Glomerular visceral epithelial cell (primary cell): Measurements from ENCODE around the gene PAN3.
A peak's percentile ranks its signal among the peaks of the same experiment; 100 is the strongest.

Source experiments
- DNase-seq: peaks from one replicate; pipeline ENCODE4 v3.0.0-alpha.2; 2016; ENCODE audit errors: extremely low spot score

Gene PAN3

GRCh38 chr13:28299916-28300315 lies 161.6 kb downstream of the PAN3 start:
- no peak for DNase-seq

- no peak for DNase-seq
These were observed 163.5 kb downstream of the PAN3 start for GRCh38 chr13:28301839-28302238.

GRCh38 chr13:28306325-28306724 lies 168.0 kb downstream of the PAN3 start:
- DNase-seq, result no peak

DNA sequence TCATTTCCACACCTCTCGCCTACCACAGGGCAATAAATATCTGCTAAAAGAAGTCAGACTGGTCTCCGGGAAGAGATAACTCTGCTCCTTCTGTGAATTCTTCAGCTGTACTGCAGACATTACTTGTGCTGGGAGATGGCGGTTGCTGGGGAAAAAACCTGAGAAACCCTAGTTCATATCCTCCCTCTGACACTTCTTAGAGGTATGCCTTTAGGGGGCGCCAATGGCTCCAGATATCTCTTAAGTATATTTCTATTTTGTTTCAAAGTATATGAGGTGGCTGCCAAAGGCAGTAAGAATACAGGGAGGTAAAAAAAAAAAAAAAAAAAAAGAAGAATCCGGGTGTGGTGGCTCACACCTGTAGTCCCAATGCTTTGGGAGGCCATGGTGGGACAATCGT lies 175.2 kb downstream of the PAN3 start:
- DNase-seq, result no peak

GRCh38 chr13:28314879-28315278 lies 176.5 kb downstream of the PAN3 start:
- DNase-seq, result no peak

DNA sequence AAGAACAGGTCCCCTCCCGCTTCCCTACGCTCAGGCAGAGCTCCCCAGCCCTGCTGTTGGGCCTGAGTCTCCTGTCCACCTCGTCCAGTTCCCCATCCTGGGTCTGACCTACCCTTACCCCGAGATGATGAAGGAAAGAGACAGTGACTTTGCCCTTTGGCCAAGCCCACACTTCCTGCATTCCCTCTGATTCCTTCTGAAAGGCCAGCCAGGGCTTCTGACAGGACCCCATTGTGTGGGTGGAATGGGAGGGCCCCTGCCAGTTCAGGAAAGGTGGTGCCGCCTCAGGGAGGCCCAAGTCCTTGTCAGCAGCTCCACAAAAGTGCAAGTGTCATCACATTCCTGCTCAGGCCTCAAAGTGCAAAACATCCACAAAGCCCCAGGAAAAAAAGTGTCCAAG lies 177.8 kb downstream of the PAN3 start:
- no peak for DNase-seq

- no peak for DNase-seq
These were observed 178.5 kb downstream of the PAN3 start for GRCh38 chr13:28316836-28317235.

DNA sequence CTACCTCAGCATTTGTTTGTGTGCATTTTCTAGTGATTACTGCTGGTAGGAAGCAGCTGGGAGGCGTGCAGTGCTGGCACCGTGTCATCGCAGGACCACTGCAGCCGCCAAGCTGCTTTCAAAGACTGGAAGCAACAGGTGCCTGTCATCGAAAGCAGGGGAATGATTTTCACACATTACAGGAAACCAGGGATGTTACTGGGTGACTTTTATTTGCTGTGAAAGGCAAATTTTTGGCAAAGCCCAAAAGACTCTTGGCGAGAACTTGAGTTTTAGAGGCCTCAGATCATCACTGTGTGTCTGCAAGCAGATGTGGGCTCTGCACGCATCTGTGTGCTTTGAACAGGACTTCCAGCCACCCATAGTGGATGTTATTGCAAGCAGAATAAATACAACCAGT lies 180.2 kb downstream of the PAN3 start:
- DNase-seq, result no peak

- DNase-seq, result no peak
These were observed 181.2 kb downstream of the PAN3 start for GRCh38 chr13:28319528-28319927.

DNA sequence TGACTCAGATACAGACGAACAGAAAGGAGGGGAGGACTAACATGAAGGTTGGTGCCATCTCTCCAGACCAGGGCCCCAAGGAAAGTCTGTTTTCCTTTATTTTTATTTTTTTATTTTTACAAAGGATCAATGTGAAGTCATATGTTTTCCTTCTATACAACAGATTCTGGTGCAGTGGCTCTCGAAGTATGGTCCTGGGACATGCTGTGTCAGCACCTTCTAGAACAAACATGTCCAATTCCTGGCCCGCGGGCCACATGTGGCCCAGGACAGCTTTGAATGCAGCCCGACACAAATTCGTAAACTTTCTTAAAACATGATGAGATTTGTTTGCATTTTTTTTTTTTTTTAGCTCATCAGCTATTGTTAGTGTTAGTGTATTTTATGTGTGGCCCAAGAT lies 181.9 kb downstream of the PAN3 start:
- DNase-seq, result no peak

DNA sequence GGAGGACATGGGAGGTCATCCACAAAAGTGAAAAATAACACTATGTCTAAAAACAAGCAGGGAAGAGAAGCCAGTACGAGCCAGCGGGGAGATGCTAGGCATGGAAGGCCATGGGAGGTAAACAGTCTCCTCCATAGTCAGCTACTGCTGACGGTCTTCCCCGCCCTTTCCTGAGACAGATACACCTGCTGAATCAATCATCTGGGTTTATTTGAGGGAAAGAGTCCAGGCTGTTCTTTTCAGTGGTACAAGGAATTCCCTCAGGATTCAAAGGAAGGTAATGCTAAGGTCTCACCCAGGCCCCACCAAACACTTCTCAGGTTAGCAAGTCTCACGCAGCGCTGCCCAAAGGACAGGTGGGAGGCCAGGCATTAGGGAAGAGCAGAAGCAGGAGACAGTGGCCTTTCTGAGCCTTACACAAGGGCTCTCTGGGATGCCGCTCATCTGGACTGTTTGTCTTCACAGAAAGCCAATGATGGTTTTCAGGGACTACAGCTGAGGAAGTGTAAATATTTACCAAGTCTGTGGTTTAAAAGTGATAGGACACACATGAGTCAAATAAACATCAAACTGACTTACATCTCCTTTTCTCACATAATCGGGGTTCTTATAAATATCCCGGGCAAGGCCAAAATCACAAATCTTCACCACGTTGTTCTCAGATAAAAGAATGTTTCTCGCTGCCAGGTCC lies 182.7 kb downstream of the PAN3 start:
- no peak for DNase-seq

DNA sequence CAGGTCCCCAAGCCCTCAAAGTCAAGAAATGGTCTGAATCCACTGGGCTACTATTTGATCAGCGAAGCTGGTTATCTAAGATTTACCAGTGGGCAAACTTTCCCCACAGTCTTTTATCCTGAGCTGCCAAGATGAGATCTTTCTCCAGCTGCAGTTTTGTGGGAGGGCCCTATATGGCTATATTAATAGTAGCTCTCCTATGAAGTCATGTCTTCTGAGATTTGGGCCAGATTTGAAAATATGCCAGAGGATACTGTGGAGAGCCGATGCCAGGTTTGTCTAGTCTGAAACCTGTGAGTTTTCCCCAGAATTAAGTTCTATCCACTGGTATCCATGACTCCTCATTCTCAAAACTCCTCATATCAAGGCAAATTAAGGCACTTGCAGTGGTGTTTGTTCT lies 183.4 kb downstream of the PAN3 start:
- DNase-seq, result no peak

GRCh38 chr13:28322256-28322905 lies 184.0 kb downstream of the PAN3 start:
- no peak for DNase-seq

DNA sequence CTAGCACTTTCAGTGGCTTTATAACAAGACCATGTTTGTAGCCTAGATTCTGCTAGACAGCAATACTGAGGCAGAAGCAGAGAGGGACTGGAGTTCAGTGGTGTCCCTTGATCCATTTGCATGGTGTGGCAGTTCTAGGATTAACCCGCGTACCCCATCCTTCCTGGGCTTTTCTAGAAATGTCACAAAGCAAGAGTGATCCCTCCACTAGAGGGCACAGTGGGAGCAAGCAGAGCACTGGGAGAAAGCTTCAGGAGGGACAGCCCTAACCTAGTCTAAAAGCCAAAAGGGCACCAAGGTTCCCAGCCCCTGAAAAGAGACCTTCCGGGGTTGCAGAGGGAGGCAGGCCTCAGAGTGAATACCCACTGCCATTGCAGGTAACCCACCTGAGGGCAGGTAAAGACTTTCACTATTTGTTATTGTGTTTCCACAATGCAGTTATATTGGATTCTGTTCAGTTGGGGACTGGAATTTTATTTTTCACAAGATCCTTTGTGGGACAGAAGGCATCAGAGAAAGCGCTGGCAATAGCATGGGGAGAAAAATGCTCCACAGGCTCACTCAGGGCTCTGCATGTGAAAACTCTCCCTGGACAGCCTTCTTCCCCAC lies 185.9 kb downstream of the PAN3 start:
- DNase-seq, result peak; percentile 58

- DNase-seq, result no peak
These were observed 186.7 kb downstream of the PAN3 start for GRCh38 chr13:28325022-28325421.

DNA sequence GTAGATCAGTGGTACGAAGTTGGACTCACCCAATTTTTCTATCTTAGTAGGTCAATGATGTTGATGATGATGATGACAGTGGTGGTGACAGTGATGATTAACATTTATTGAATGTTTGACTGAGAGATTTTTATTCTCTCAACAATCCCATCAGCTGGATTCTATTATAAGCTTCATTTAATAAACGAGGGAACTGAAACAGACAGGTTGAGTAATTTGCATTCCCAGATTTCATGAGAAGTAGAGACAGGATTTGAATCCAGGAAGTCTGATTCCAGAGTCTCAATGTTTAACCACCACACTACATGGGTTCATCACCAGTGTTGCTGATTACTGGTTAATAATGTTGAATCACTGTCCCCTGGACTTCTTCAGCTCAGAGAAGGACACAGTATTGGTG lies 187.7 kb downstream of the PAN3 start:
- no peak for DNase-seq

DNA sequence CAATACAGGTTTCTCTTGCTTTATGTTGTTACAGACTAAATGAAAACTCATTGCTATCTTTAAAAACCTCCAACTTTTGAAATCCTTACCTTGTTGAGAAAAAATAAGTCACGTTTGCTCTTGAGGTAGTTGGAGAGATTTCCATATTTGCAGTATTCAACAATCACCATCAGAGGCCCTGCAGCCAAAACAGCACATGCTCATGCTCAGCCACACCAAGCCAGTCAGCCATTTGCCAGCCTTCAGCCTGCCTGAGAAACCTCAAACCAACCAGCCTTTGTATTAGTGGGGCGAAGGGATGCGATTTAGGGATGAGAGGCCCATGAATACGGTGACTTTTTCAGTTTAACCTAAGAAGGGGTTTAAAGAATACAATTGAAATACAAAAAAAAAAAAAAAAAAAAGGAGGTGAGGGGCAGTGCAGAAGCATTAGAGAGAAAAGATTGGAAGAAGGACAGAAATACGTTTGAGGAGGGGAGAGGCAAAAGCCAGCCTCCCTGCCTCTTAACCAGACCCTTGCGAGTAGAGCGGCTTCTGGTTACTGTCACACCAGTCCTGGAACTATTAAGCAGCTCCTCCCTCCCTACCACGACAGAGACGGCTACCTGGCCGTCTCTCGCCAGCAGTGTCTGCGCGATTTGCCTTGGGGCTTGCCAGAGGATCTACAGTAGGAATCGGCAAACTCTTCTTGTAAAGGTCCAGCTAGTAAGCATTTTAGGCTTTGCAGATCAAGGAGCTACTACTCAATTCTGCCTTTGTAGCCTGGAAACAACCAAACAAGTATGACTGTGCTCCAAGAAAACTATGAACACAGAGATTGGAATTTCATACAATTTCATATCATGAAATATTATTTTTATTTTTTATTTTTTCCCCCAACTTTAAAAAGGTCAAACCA lies 189.3 kb downstream of the PAN3 start:
- no peak for DNase-seq

GRCh38 chr13:28328271-28328607 lies 189.9 kb downstream of the PAN3 start:
- DNase-seq, result no peak

DNA sequence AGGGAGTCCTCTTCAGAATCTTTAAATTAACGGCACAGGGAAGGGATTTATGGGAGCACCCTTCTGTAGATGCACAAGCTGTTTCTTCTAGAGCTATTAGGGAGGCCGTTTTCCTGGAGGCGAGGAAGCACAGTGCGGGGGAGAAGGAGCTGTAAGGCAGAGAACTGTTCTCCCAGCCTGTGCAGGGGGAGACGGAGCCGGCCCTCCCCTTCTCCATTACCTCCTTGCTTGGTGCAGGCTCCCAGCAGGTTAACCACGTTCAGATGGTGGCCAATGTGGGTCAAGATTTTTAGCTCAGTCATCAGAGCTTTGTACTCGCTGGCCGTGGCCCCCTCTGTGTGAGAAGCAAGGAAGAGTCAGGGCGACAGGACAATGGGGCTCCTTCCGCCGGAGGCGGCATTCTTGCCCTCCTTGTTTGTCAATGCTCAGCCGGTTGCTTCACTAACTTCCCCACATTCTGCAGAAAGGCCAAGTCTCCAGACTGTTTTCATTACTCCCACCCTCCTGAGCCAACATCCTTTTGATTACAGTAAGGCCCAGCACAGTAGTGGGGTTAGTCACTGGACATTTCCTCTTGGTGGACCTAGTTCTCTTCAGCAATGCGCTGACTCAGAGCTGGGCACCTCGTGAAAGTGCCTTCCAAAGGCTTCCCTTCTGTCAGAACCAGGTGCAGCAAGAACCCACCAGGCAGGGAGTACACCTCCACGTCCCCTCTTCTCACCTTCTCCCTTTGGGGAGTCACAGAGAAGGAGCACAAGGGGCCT lies 191.2 kb downstream of the PAN3 start:
- DNase-seq, result no peak

- no peak for DNase-seq
These were observed 195.0 kb downstream of the PAN3 start for GRCh38 chr13:28333204-28333881.

- DNase-seq, result no peak
These were observed 197.9 kb downstream of the PAN3 start for GRCh38 chr13:28336193-28336657.
